GM21515 (cell line): Measurements from ENCODE around the gene NUBPL.

Experiments
- ATAC-seq: cut with Tn5 transposase; IDR thresholded peaks from one replicate; pipeline ENCODE4 v1.9.1; 2021; ENCODE audit not compliant: unreplicated experiment

Gene NUBPL

GRCh38 chr14:31902945-31903646 is 341.9 kb downstream of the NUBPL start:
- no peak for ATAC-seq

DNA sequence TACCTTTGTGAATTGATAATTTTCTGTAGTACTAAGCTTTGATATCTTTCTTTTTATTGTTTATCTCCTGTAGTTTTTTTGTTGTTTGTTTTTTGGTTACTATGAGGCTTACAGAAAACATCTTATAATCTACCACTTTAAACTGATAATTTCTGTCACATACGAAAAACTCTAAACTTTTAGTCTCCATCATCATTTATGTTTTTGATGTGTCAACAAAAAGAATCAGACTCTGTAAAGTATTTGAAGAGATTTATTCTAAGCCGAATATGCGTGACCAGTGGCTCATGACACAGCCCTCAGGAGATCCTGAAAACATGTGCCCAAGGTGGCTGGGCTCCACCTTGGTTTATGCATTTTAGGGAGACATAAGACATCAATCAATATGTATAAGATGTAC is 348.8 kb downstream of the NUBPL start:
- no peak for ATAC-seq
